ENCODE results near the gene PKN2.

PKN2 gene

GRCh38 chr1:88659552-88659951 lies 24.5 kb upstream of the PKN2 start:
- peaks cover 7% of the 10 kb centered on the region for H3K4me1 Mint-ChIP-seq
- no peaks in the 10 kb centered on the region for H3K36me3 Mint-ChIP-seq
- H3K27ac Mint-ChIP-seq = no peak overlapping the region
- H3K4me3 Mint-ChIP-seq = no peak overlapping the region
- no peaks in the 10 kb centered on the region for H3K9me3 Mint-ChIP-seq
- DNase-seq (ENCODE audit: low spot score in 2 of 2) (no peak), ATAC-seq (ENCODE audit: low read depth) (no peak)
- H3K27me3 Mint-ChIP-seq = no peaks in the 10 kb centered on the region

- no peak overlapping the region for H3K27ac Mint-ChIP-seq
Measured at GRCh38 chr1:88661188-88661587, 22.9 kb upstream of the PKN2 start.

GRCh38 chr1:88661951-88662699 lies 21.9 kb upstream of the PKN2 start:
- ATAC-seq (ENCODE audit: low read depth) = no peak
- DNase-seq (ENCODE audit: low spot score in 2 of 2) = no peak
- H3K9me3 Mint-ChIP-seq = no peaks in the 10 kb centered on the region
- H3K27ac Mint-ChIP-seq = peak overlapping the region; percentile 64
- H3K27me3 Mint-ChIP-seq = no peaks in the 10 kb centered on the region
- peaks cover 7% of the 10 kb centered on the region for H3K4me1 Mint-ChIP-seq
- H3K36me3 Mint-ChIP-seq = no peaks in the 10 kb centered on the region
- H3K4me3 Mint-ChIP-seq = no peak overlapping the region

More at GRCh38 chr1:88661188-88661587, 22.9 kb upstream of the PKN2 start:
- Mint-ChIP-seq H3K4me3 (no peak overlapping the region), H3K9me3 (no peaks in the 10 kb centered on the region), H3K36me3 (no peaks in the 10 kb centered on the region), H3K4me1 (peaks cover 7% of the 10 kb centered on the region), H3K27me3 (no peaks in the 10 kb centered on the region)
- DNase-seq (ENCODE audit: low spot score in 2 of 2) (no peak), ATAC-seq (ENCODE audit: low read depth) (no peak)

- ATAC-seq (ENCODE audit: low read depth) = peak; percentile 44
- DNase-seq (ENCODE audit: low spot score in 2 of 2) = no peak
- Mint-ChIP-seq H3K4me3 (no peak overlapping the region), H3K36me3 (no peaks in the 10 kb centered on the region), H3K27me3 (no peaks in the 10 kb centered on the region), H3K9me3 (no peaks in the 10 kb centered on the region), H3K4me1 (peaks cover 7% of the 10 kb centered on the region), H3K27ac (peak overlapping the region; percentile 64)
Measured at GRCh38 chr1:88662723-88663122, 21.4 kb upstream of the PKN2 start.

GRCh38 chr1:88668405-88668804 lies 15.7 kb upstream of the PKN2 start:
- DNase-seq (ENCODE audit: low spot score in 2 of 2) = no peak
- Mint-ChIP-seq H3K4me3 (no peak overlapping the region), H3K9me3 (no peaks in the 10 kb centered on the region), H3K4me1 (no peaks in the 10 kb centered on the region), H3K27ac (no peak overlapping the region), H3K36me3 (no peaks in the 10 kb centered on the region), H3K27me3 (no peaks in the 10 kb centered on the region)
- no peak for ATAC-seq (ENCODE audit: low read depth)

- DNase-seq (ENCODE audit: low spot score in 2 of 2) (no peak), ATAC-seq (ENCODE audit: low read depth) (no peak)
- Mint-ChIP-seq H3K4me3 (no peak overlapping the region), H3K4me1 (no peaks in the 10 kb centered on the region), H3K27ac (no peak overlapping the region), H3K9me3 (no peaks in the 10 kb centered on the region), H3K27me3 (no peaks in the 10 kb centered on the region), H3K36me3 (no peaks in the 10 kb centered on the region)
Measured at GRCh38 chr1:88670462-88670861, 13.6 kb upstream of the PKN2 start.

GRCh38 chr1:88673446-88673845 lies 10.6 kb upstream of the PKN2 start:
- H3K4me1 Mint-ChIP-seq = no peaks in the 10 kb centered on the region
- H3K36me3 Mint-ChIP-seq = no peaks in the 10 kb centered on the region
- no peak for DNase-seq (ENCODE audit: low spot score in 2 of 2)
- no peak for ATAC-seq (ENCODE audit: low read depth)
- no peak overlapping the region for H3K27ac Mint-ChIP-seq
- H3K4me3 Mint-ChIP-seq = no peak overlapping the region
- H3K9me3 Mint-ChIP-seq = no peaks in the 10 kb centered on the region
- H3K27me3 Mint-ChIP-seq = no peaks in the 10 kb centered on the region

GRCh38 chr1:88678405-88678804 lies 5.7 kb upstream of the PKN2 start:
- H3K27me3 Mint-ChIP-seq = no peaks in the 10 kb centered on the region
- DNase-seq (ENCODE audit: low spot score in 2 of 2) = no peak
- no peak for ATAC-seq (ENCODE audit: low read depth)
- H3K4me1 Mint-ChIP-seq = peaks cover 8% of the 10 kb centered on the region
- no peaks in the 10 kb centered on the region for H3K9me3 Mint-ChIP-seq
- no peak overlapping the region for H3K4me3 Mint-ChIP-seq
- no peak overlapping the region for H3K27ac Mint-ChIP-seq
- H3K36me3 Mint-ChIP-seq = no peaks in the 10 kb centered on the region

GRCh38 chr1:88680471-88680870 lies 3.6 kb upstream of the PKN2 start:
- Mint-ChIP-seq H3K27ac (no peak overlapping the region), H3K4me3 (no peak overlapping the region), H3K36me3 (peaks cover 2% of the 10 kb centered on the region), H3K9me3 (no peaks in the 10 kb centered on the region), H3K4me1 (peaks cover 16% of the 10 kb centered on the region), H3K27me3 (no peaks in the 10 kb centered on the region)
- DNase-seq (ENCODE audit: low spot score in 2 of 2) (no peak), ATAC-seq (ENCODE audit: low read depth) (no peak)

- DNase-seq (ENCODE audit: low spot score in 2 of 2) = no peak
- peaks cover 16% of the 10 kb centered on the region for H3K4me1 Mint-ChIP-seq
- no peaks in the 10 kb centered on the region for H3K9me3 Mint-ChIP-seq
- H3K4me3 Mint-ChIP-seq = no peak overlapping the region
- peaks cover 2% of the 10 kb centered on the region for H3K36me3 Mint-ChIP-seq
- ATAC-seq (ENCODE audit: low read depth) = no peak
- no peaks in the 10 kb centered on the region for H3K27me3 Mint-ChIP-seq
- H3K27ac Mint-ChIP-seq = no peak overlapping the region
Measured at GRCh38 chr1:88680911-88681622, 3.0 kb upstream of the PKN2 start.

- peak; percentile 41 for ATAC-seq (ENCODE audit: low read depth)
- Mint-ChIP-seq H3K36me3 (peaks cover 4% of the 10 kb centered on the region), H3K9me3 (no peaks in the 10 kb centered on the region), H3K4me3 (peak overlapping the region; percentile 98), H3K27ac (peak overlapping the region; percentile 95), H3K27me3 (no peaks in the 10 kb centered on the region), H3K4me1 (peaks cover 20% of the 10 kb centered on the region)
- peak; percentile 49 to 63 for DNase-seq (ENCODE audit: low spot score in 2 of 2)
Measured at GRCh38 chr1:88684482-88685258, 597 bp downstream of the PKN2 start.

- H3K4me3 Mint-ChIP-seq = peak overlapping the region; percentile 98
- DNase-seq (ENCODE audit: low spot score in 2 of 2) (no peak), ATAC-seq (ENCODE audit: low read depth) (no peak)
- peak overlapping the region; percentile 95 for H3K27ac Mint-ChIP-seq
- peaks cover 4% of the 10 kb centered on the region for H3K36me3 Mint-ChIP-seq
- peaks cover 20% of the 10 kb centered on the region for H3K4me1 Mint-ChIP-seq
- no peaks in the 10 kb centered on the region for H3K27me3 Mint-ChIP-seq
- H3K9me3 Mint-ChIP-seq = no peaks in the 10 kb centered on the region
Measured at GRCh38 chr1:88685259-88685620, 1.2 kb downstream of the PKN2 start.

GRCh38 chr1:88691540-88691939 lies 7.5 kb downstream of the PKN2 start:
- peak overlapping the region; percentile 21 for H3K27ac Mint-ChIP-seq
- no peaks in the 10 kb centered on the region for H3K9me3 Mint-ChIP-seq

GRCh38 chr1:88695781-88696180 lies 11.7 kb downstream of the PKN2 start:
- Mint-ChIP-seq H3K27me3 (no peaks in the 10 kb centered on the region), H3K36me3 (peaks cover 14% of the 10 kb centered on the region), H3K27ac (peak overlapping the region; percentile 18), H3K4me3 (no peak overlapping the region), H3K4me1 (peaks cover 29% of the 10 kb centered on the region), H3K9me3 (no peaks in the 10 kb centered on the region)
- no peak for DNase-seq (ENCODE audit: low spot score in 2 of 2)
- ATAC-seq (ENCODE audit: low read depth) = no peak

More at GRCh38 chr1:88691540-88691939, 7.5 kb downstream of the PKN2 start:
- Mint-ChIP-seq H3K27me3 (no peaks in the 10 kb centered on the region), H3K4me1 (peaks cover 17% of the 10 kb centered on the region), H3K36me3 (peaks cover 16% of the 10 kb centered on the region), H3K4me3 (no peak overlapping the region)
- no peak for DNase-seq (ENCODE audit: low spot score in 2 of 2)
- ATAC-seq (ENCODE audit: low read depth) = no peak
